Nephron (organoid): ENCODE results near the gene ARHGEF11.

Source experiments
- H3K27ac Mint-ChIP-seq, 3 experiments: 2 replicates each; pipeline ENCODE4 v1.8.0; 2020; ENCODE audit warnings: mixed read lengths in 3 of 3, mild to moderate bottlenecking in 2 of 3, moderate library complexity in 1 of 3
- H3K27me3 Mint-ChIP-seq: 2 replicates; pipeline ENCODE4 v1.8.0; 2021; ENCODE audit warnings: low read depth, mild to moderate bottlenecking, moderate library complexity, mixed read lengths
- H3K36me3 Mint-ChIP-seq: 2 replicates; pipeline ENCODE4 v1.8.0; 2020; ENCODE audit warnings: low read depth, mixed read lengths
- H3K4me1 Mint-ChIP-seq: 2 replicates; pipeline ENCODE4 v1.8.0; 2020; ENCODE audit warnings: mixed read lengths
- H3K4me3 Mint-ChIP-seq, 3 experiments: 2 replicates each; pipeline ENCODE4 v1.8.0; 2020; ENCODE audit warnings: mild to moderate bottlenecking in 3 of 3, mixed read lengths in 3 of 3, moderate library complexity in 2 of 3
- H3K9me3 Mint-ChIP-seq: 2 replicates; pipeline ENCODE4 v1.8.0; 2020; ENCODE audit warnings: mixed read lengths
- CTCF ChIP-seq, 3 experiments: fragments of 200-600 bp; sonication (generic); IDR thresholded peaks; one replicate each; pipeline ENCODE4 v1.5.0; 2021; ENCODE audit warnings: antibody characterized with exemption in 3 of 3; ENCODE audit not compliant: unreplicated experiment in 3 of 3

Gene ARHGEF11

GRCh38 chr1:157019457-157019856, 26.1 kb downstream of the ARHGEF11 start:
- Mint-ChIP-seq H3K9me3 (peaks cover 56% of the 10 kb centered on the region), H3K4me1 (no peaks in the 10 kb centered on the region), H3K27me3 (no peaks in the 10 kb centered on the region), H3K4me3 (no peak overlapping the region), H3K36me3 (peaks cover 69% of the 10 kb centered on the region), H3K27ac (no peak overlapping the region)
- no peak for TF ChIP-seq CTCF (IDR thresholded peaks at IDR 0.05; ENCODE audit: unreplicated experiment in 3 of 3)

GRCh38 chr1:157011845-157012244, 33.7 kb downstream of the ARHGEF11 start:
- peaks cover 4% of the 10 kb centered on the region for H3K36me3 Mint-ChIP-seq
- H3K27ac Mint-ChIP-seq = no peak overlapping the region
- TF ChIP-seq CTCF (IDR thresholded peaks at IDR 0.05; ENCODE audit: unreplicated experiment in 3 of 3) = no peak
- H3K27me3 Mint-ChIP-seq = no peaks in the 10 kb centered on the region
- H3K4me3 Mint-ChIP-seq = no peak overlapping the region
- peaks cover 3% of the 10 kb centered on the region for H3K9me3 Mint-ChIP-seq
- H3K4me1 Mint-ChIP-seq = peaks cover 10% of the 10 kb centered on the region

- no peak overlapping the region for H3K4me3 Mint-ChIP-seq
- TF ChIP-seq CTCF (IDR thresholded peaks at IDR 0.05; ENCODE audit: unreplicated experiment in 3 of 3) = no peak
- peaks cover 3% of the 10 kb centered on the region for H3K9me3 Mint-ChIP-seq
- H3K27ac Mint-ChIP-seq = no peak overlapping the region
- peaks cover 4% of the 10 kb centered on the region for H3K36me3 Mint-ChIP-seq
- peaks cover 29% of the 10 kb centered on the region for H3K4me1 Mint-ChIP-seq
- no peaks in the 10 kb centered on the region for H3K27me3 Mint-ChIP-seq
These were observed 37.0 kb downstream of the ARHGEF11 start for GRCh38 chr1:157008502-157008901.

GRCh38 chr1:157007306-157007705, 38.2 kb downstream of the ARHGEF11 start:
- TF ChIP-seq CTCF (IDR thresholded peaks at IDR 0.05; ENCODE audit: unreplicated experiment in 3 of 3) = no peak
- H3K27me3 Mint-ChIP-seq = no peaks in the 10 kb centered on the region
- peaks cover 3% of the 10 kb centered on the region for H3K9me3 Mint-ChIP-seq
- no peak overlapping the region for H3K27ac Mint-ChIP-seq
- peaks cover 29% of the 10 kb centered on the region for H3K4me1 Mint-ChIP-seq
- peaks cover 4% of the 10 kb centered on the region for H3K36me3 Mint-ChIP-seq
- H3K4me3 Mint-ChIP-seq = no peak overlapping the region

GRCh38 chr1:157006676-157007075, 38.9 kb downstream of the ARHGEF11 start:
- H3K36me3 Mint-ChIP-seq = no peaks in the 10 kb centered on the region
- H3K27me3 Mint-ChIP-seq = no peaks in the 10 kb centered on the region
- no peak for TF ChIP-seq CTCF (IDR thresholded peaks at IDR 0.05; ENCODE audit: unreplicated experiment in 3 of 3)
- H3K4me3 Mint-ChIP-seq = no peak overlapping the region
- no peak overlapping the region for H3K27ac Mint-ChIP-seq
- H3K9me3 Mint-ChIP-seq = no peaks in the 10 kb centered on the region
- H3K4me1 Mint-ChIP-seq = peaks cover 29% of the 10 kb centered on the region

- peaks cover 29% of the 10 kb centered on the region for H3K4me1 Mint-ChIP-seq
- H3K36me3 Mint-ChIP-seq = no peaks in the 10 kb centered on the region
- no peaks in the 10 kb centered on the region for H3K27me3 Mint-ChIP-seq
- TF ChIP-seq CTCF (IDR thresholded peaks at IDR 0.05; ENCODE audit: unreplicated experiment in 3 of 3) = no peak
- H3K9me3 Mint-ChIP-seq = no peaks in the 10 kb centered on the region
- H3K27ac Mint-ChIP-seq = no peak overlapping the region
- no peak overlapping the region for H3K4me3 Mint-ChIP-seq
These were observed 39.6 kb downstream of the ARHGEF11 start for GRCh38 chr1:157005965-157006364.
